ENCODE data around the gene MTHFD1L.

DNA sequence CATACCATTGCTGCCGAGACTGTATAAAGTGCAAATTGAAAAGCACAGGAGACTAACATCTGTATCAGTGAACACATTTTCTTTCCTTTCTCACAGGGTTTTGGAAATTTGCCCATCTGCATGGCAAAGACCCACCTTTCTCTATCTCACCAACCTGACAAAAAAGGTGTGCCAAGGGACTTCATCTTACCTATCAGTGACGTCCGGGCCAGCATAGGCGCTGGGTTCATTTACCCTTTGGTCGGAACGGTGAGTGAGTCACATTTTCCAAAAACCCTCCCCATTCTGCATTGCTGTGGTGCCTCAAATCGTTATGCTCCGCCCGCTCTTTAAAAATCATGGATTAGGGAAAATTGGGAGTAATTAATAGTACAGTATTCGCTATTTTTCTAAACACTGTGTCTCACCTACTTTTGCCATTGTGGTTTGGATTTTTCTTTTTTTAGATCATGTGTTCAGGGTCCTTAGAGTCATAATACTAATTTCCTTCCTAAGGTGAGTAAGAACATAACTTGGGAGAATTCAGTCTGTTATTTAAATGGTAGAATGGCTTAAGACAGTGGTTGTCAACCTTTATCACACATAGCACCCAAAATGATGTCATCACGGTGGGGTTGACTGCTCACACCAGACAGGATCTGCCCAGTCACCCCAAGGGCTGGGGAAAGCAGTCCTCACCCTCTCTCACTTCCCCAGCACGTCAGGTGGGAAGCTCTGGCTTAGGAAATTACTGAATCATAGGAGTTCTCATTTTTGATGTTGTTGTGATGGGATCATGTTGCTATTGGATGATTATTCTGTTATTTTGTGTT, 171.6 kb downstream of the MTHFD1L start:
- TF ChIP-seq, protein P1, sequence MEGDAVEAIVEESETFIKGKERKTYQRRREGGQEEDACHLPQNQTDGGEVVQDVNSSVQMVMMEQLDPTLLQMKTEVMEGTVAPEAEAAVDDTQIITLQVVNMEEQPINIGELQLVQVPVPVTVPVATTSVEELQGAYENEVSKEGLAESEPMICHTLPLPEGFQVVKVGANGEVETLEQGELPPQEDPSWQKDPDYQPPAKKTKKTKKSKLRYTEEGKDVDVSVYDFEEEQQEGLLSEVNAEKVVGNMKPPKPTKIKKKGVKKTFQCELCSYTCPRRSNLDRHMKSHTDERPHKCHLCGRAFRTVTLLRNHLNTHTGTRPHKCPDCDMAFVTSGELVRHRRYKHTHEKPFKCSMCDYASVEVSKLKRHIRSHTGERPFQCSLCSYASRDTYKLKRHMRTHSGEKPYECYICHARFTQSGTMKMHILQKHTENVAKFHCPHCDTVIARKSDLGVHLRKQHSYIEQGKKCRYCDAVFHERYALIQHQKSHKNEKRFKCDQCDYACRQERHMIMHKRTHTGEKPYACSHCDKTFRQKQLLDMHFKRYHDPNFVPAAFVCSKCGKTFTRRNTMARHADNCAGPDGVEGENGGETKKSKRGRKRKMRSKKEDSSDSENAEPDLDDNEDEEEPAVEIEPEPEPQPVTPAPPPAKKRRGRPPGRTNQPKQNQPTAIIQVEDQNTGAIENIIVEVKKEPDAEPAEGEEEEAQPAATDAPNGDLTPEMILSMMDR (IDR thresholded peaks at IDR 0.05) = no peak
- TF ChIP-seq POLR2A (IDR thresholded peaks at IDR 0.05) = no peak
